PC-9 (cell line): ENCODE data around the gene AGBL4. TPM values are rescaled to one million over a fixed set of nuclear protein-coding genes. Genes with fewer than 3 reads are reported as not detected.

Experiments
- BruUV-seq: library from RNA; stranded (reverse); fragments of 400-500 nt; replicated peaks from 2 replicates; lab custom pipeline; 2021; lab: Mats Ljungman, UMichigan
- CTCF ChIA-PET: fragments of 300-600 bp; sonication (Branson Sonifier 250); formaldehyde crosslinking; loops from one replicate; lab custom pipeline; 2022; ENCODE audit warnings: antibody characterized with exemption; lab: Charles Lee
- POLR2A ChIA-PET: fragments of 300-600 bp; sonication (Branson Sonifier 250); formaldehyde crosslinking; loops from one replicate; lab custom pipeline; 2022; ENCODE audit warnings: antibody characterized with exemption; ENCODE audit not compliant: unreplicated experiment; lab: Charles Lee
- DNase-seq, 2 experiments: peaks; one replicate each; pipeline versions ENCODE4 v3.0.0 to v3.0.0-alpha.2; 2015 to 2022; ENCODE audit warnings: mixed read lengths in 1 of 2
- H2AFZ ChIP-seq: fragments of 200-600 bp; sonication (generic); 2 replicates; pipeline ENCODE4 v1.8.1; 2017; ENCODE audit warnings: antibody characterized with exemption
- H3F3A ChIP-seq: fragments of 200-600 bp; sonication (generic); 2 replicates; pipeline ENCODE4 v1.8.1; 2017; ENCODE audit warnings: antibody characterized with exemption, mild to moderate bottlenecking, low read depth; ENCODE audit not compliant: insufficient read depth
- H3K27ac ChIP-seq: fragments of 200-600 bp; sonication (generic); 2 replicates; pipeline ENCODE4 v1.6.1; 2016; ENCODE audit warnings: mixed run types
- H3K27me3 ChIP-seq: fragments of 200-600 bp; sonication (generic); 2 replicates; pipeline ENCODE4 v1.6.1; 2016; ENCODE audit warnings: low read depth, mixed run types; ENCODE audit not compliant: insufficient read depth
- H3K36me3 ChIP-seq: fragments of 200-600 bp; sonication (generic); 2 replicates; pipeline ENCODE4 v1.6.1; 2016; ENCODE audit warnings: low read depth, mixed run types
- H3K4me1 ChIP-seq: fragments of 200-600 bp; sonication (generic); replicated peaks from 2 replicates; pipeline ENCODE4 v1.6.1; 2016; ENCODE audit warnings: mixed run types; ENCODE audit not compliant: insufficient read depth
- H3K4me2 ChIP-seq: fragments of 200-600 bp; sonication (generic); 2 replicates; pipeline ENCODE4 v1.6.1; 2017; ENCODE audit warnings: mixed run types
- H3K4me3 ChIP-seq: fragments of 200-600 bp; sonication (generic); 2 replicates; pipeline ENCODE4 v1.6.1; 2016; ENCODE audit warnings: mixed run types
- H3K79me2 ChIP-seq: fragments of 200-600 bp; sonication (generic); 2 replicates; pipeline ENCODE4 v1.6.1; 2017; ENCODE audit warnings: low read depth, mixed run types
- H3K9me2 ChIP-seq: fragments of 200-600 bp; sonication (generic); 2 replicates; pipeline ENCODE4 v1.8.1; 2017; ENCODE audit warnings: mild to moderate bottlenecking; ENCODE audit not compliant: insufficient read depth
- H3K9me3 ChIP-seq: fragments of 200-600 bp; sonication (generic); 2 replicates; pipeline ENCODE4 v1.8.1; 2016; ENCODE audit warnings: low read depth; ENCODE audit not compliant: insufficient read depth
- H4K20me1 ChIP-seq: fragments of 200-600 bp; sonication (generic); 2 replicates; pipeline ENCODE4 v1.8.1; 2017; ENCODE audit not compliant: insufficient read depth
- CTCF ChIP-seq: fragments of 200-600 bp; sonication (generic); conservative IDR thresholded peaks from 2 replicates; pipeline ENCODE4 v1.6.1; 2017; ENCODE audit warnings: mixed run types, antibody characterized with exemption, mild to moderate bottlenecking, moderate library complexity
- EZH2 ChIP-seq: fragments of 200-600 bp; sonication (generic); IDR thresholded peaks from 2 replicates; pipeline ENCODE4 v1.8.0; 2017; ENCODE audit warnings: antibody characterized with exemption, low read depth
- intact Hi-C: fragments of 100-400 bp; cut with micrococcal nuclease; formaldehyde crosslinking; loops from one replicate; pipeline ENCODE4 v1.10.0; 2022; ENCODE audit not compliant: unreplicated experiment
- total RNA-seq: library from RNA; stranded (reverse); gene quantifications from 2 replicates; pipeline ENCODE4 v1.2.3, GENCODE V29; 2021

The AGBL4 gene
- total RNA-seq, 1 experiment from 2014 or later = not detected

GRCh38 chr1:48640836-48641492, 1382.8 kb downstream of the AGBL4 start:
- no peak overlapping the region for H3K4me3 ChIP-seq
- H3K4me2 ChIP-seq = no peak overlapping the region
- ChIA-PET POLR2A (no interaction called here), CTCF (no interaction called here)
- H3K36me3 ChIP-seq = no peaks in the 10 kb centered on the region
- TF ChIP-seq EZH2 = no peak
- no peak for TF ChIP-seq CTCF
- no peak overlapping the region for H3K27ac ChIP-seq
- no peaks in the 10 kb centered on the region for H3K9me3 ChIP-seq
- intact Hi-C loops = no loop called here
- no peaks in the 10 kb centered on the region for H3F3A ChIP-seq
- no peak for DNase-seq
- no peak overlapping the region for H2AFZ ChIP-seq
- no peaks in the 10 kb centered on the region for H4K20me1 ChIP-seq
- BruUV-seq = no TSS peak
- no peaks in the 10 kb centered on the region for H3K9me2 ChIP-seq
- no peaks in the 10 kb centered on the region for H3K79me2 ChIP-seq
- peaks cover 11% of the 10 kb centered on the region; the same call in 1 of the 2 replicates for H3K27me3 ChIP-seq
- H3K4me1 ChIP-seq = no peaks in the 10 kb centered on the region

GRCh38 chr1:48629867-48630266, 1393.9 kb downstream of the AGBL4 start:
- Histone ChIP-seq H3K4me3 (no peak overlapping the region), H4K20me1 (no peaks in the 10 kb centered on the region), H3K79me2 (no peaks in the 10 kb centered on the region), H3K27me3 (peaks cover 56% of the 10 kb centered on the region), H3K9me3 (no peaks in the 10 kb centered on the region), H3K9me2 (no peaks in the 10 kb centered on the region), H3K4me2 (no peak overlapping the region), H3K27ac (no peak overlapping the region), H3F3A (no peaks in the 10 kb centered on the region), H2AFZ (no peak overlapping the region), H3K4me1 (no peaks in the 10 kb centered on the region), H3K36me3 (no peaks in the 10 kb centered on the region)
- no TSS peak for BruUV-seq
- intact Hi-C loops = no loop called here
- POLR2A ChIA-PET = no interaction called here
- CTCF ChIA-PET = no interaction called here
- no peak for TF ChIP-seq CTCF
- no peak for TF ChIP-seq EZH2
- DNase-seq = no peak

- ChIA-PET CTCF (no interaction called here), POLR2A (no interaction called here)
- no TSS peak for BruUV-seq
- H3K79me2 ChIP-seq = no peaks in the 10 kb centered on the region
- no peak overlapping the region for H3K4me2 ChIP-seq
- H3K4me3 ChIP-seq = no peak overlapping the region
- no peaks in the 10 kb centered on the region for H3K36me3 ChIP-seq
- H3K9me3 ChIP-seq = no peaks in the 10 kb centered on the region
- H3K4me1 ChIP-seq = no peaks in the 10 kb centered on the region
- intact Hi-C loops = no loop called here
- H3K9me2 ChIP-seq = no peaks in the 10 kb centered on the region
- H3K27me3 ChIP-seq = peaks cover 53% of the 10 kb centered on the region
- DNase-seq = no peak
- H4K20me1 ChIP-seq = no peaks in the 10 kb centered on the region
- H3F3A ChIP-seq = no peaks in the 10 kb centered on the region
- H2AFZ ChIP-seq = no peak overlapping the region
- no peak for TF ChIP-seq CTCF
- no peak for TF ChIP-seq EZH2
- no peak overlapping the region for H3K27ac ChIP-seq
Measured at GRCh38 chr1:48627486-48627885, 1396.3 kb downstream of the AGBL4 start.
